Esophagus squamous epithelium (tissue), 4 donors: ENCODE results near the gene NTSR2.

Experiments used
- CTCF ChIP-seq, 6 experiments: fragments of 450-650 bp in 4 of 6; fragments of 200-600 bp in 2 of 6; sonication (generic) in 2 of 6; IDR thresholded peaks; one replicate each; pipeline ENCODE4 v1.5.1; 2016 to 2019; ENCODE audit warnings: antibody characterized with exemption in 6 of 6, mild to moderate bottlenecking in 4 of 6, moderate library complexity in 4 of 6
- POLR2A ChIP-seq, 4 donors: fragments of 450-650 bp; IDR thresholded peaks; one replicate each; pipeline ENCODE4 v1.6.1; 2017; ENCODE audit warnings: antibody characterized with exemption in 4 of 4, mild to moderate bottlenecking in 4 of 4, moderate library complexity in 3 of 4

GRCh38 chr2:11708106-11708505, 38.1 kb upstream of the NTSR2 start:
- TF ChIP-seq CTCF (IDR thresholded peaks at IDR 0.05), result no peak
- TF ChIP-seq POLR2A (IDR thresholded peaks at IDR 0.05), result no peak
